Mucosa of descending colon (tissue), 3 donors: Measurements from ENCODE around the gene COPE. TPM values are rescaled to one million over a fixed set of nuclear protein-coding genes. Genes with fewer than 3 reads are reported as not detected.

Experiments
- ATAC-seq: fragments of 200-7000 bp; cut with Tn5 transposase; one replicate; pipeline ENCODE4 v1.9.1; 2020; ENCODE audit warnings: mild to moderate bottlenecking, moderate library complexity
- DNase-seq, 3 donors: peaks; one replicate each; pipeline ENCODE4 v3.0.0-alpha.2; 2020
- H3K36me3 ChIP-seq: fragments of 200-600 bp; one replicate; pipeline ENCODE4 v1.8.0; 2021; ENCODE audit warnings: low read depth, mild to moderate bottlenecking
- H3K4me1 ChIP-seq: fragments of 200-600 bp; one replicate; pipeline ENCODE4 v1.8.0; 2021; ENCODE audit warnings: low read depth, mild to moderate bottlenecking
- H3K4me3 ChIP-seq: fragments of 200-600 bp; one replicate; pipeline ENCODE4 v1.8.0; 2021; ENCODE audit warnings: mild to moderate bottlenecking
- H3K9me3 ChIP-seq: fragments of 200-600 bp; one replicate; pipeline ENCODE4 v1.8.0; 2021; ENCODE audit warnings: mild to moderate bottlenecking
- intact Hi-C, 2 donors: fragments of 100-400 bp; cut with DNase I in 1 of 2; cut with micrococcal nuclease in 1 of 2; formaldehyde crosslinking; loops; one replicate each; pipeline versions ENCODE4 v1.11.0 to v1.11.1; 2022; cut with DNase I, micrococcal nuclease
- total RNA-seq, 3 donors: library from RNA; stranded (reverse); fragmentation: NEBNext Ultra II Directional in 2 of 3; extraction: Animal tissue kit (Norgen Biotek cat#: 25700) in 2 of 3; gene quantifications; one replicate each; pipeline versions ENCODE4 v1.2.1 to v1.2.4, GENCODE V29; 2021 to 2023
- TF ChIP-seq, protein P1 (sequence below): fragments of 200-600 bp; IDR thresholded peaks from one replicate; pipeline ENCODE4 v1.8.0; 2022; ENCODE audit warnings: antibody characterized with exemption, mild to moderate bottlenecking
- donor health status: DM: no; HTN: no; CAD: no; lungs with moderate emphysema.
- donor health status: DM: no; HTN: no; CAD: no.
- donor health status: DM: no; HTN: yes; CAD: no.

Gene COPE
- total RNA-seq, 3 donors from 2014 or later = 119 to 227 (median 176) TPM

DNA sequence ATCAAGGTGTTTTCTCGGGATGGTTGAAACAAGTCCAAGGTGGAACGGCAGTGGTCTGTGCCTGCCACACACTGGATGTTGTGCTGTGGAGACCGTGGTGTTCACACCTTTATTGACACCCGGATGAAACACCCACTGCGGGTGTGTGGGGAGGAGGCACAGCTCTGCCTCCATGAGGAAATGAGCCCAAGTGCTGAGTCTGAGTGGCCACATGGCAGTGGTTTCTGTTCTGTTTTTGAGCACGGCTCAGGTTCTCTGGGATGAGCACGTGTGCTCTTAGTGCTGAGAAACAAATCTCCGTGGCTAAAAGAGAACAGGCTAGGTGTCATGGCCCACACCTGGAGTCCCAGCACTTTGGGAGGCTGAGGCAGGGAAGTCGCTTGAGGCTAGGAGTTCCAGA is 58.0 kb downstream of the COPE start:
- Histone ChIP-seq H3K9me3 (no peaks in the 10 kb centered on the region), H3K4me1 (no peaks in the 10 kb centered on the region), H3K4me3 (no peak overlapping the region), H3K36me3 (peaks cover 26% of the 10 kb centered on the region)
- intact Hi-C loops = no loop called here
- no peak for ATAC-seq
- DNase-seq = no peak
- TF ChIP-seq, protein P1, sequence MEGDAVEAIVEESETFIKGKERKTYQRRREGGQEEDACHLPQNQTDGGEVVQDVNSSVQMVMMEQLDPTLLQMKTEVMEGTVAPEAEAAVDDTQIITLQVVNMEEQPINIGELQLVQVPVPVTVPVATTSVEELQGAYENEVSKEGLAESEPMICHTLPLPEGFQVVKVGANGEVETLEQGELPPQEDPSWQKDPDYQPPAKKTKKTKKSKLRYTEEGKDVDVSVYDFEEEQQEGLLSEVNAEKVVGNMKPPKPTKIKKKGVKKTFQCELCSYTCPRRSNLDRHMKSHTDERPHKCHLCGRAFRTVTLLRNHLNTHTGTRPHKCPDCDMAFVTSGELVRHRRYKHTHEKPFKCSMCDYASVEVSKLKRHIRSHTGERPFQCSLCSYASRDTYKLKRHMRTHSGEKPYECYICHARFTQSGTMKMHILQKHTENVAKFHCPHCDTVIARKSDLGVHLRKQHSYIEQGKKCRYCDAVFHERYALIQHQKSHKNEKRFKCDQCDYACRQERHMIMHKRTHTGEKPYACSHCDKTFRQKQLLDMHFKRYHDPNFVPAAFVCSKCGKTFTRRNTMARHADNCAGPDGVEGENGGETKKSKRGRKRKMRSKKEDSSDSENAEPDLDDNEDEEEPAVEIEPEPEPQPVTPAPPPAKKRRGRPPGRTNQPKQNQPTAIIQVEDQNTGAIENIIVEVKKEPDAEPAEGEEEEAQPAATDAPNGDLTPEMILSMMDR = no peak

DNA sequence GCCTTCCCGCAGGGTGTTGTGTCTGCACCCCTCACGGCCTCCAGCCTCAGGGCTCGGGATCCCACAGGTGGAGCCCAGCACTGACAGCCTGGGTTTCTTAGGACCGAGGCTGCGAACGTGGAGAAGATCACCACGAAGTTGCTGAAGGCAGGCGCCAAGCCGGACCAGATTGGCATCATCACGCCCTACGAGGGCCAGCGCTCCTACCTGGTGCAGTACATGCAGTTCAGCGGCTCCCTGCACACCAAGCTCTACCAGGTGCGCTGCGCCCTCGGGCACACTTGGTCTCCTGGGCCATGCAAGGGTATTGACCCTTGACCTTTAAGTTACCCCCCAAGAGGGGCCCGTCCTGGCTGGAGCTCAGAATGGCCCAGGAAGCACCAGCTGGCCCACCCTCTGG is 58.5 kb downstream of the COPE start:
- H3K9me3 ChIP-seq = no peaks in the 10 kb centered on the region
- H3K4me3 ChIP-seq = no peak overlapping the region
- DNase-seq = peak in 1 of 3 donors; percentile 47
- H3K36me3 ChIP-seq = peaks cover 22% of the 10 kb centered on the region
- no peaks in the 10 kb centered on the region for H3K4me1 ChIP-seq
- TF ChIP-seq, protein P1 = no peak
- no peak for ATAC-seq
- intact Hi-C loops = no loop called here

DNA sequence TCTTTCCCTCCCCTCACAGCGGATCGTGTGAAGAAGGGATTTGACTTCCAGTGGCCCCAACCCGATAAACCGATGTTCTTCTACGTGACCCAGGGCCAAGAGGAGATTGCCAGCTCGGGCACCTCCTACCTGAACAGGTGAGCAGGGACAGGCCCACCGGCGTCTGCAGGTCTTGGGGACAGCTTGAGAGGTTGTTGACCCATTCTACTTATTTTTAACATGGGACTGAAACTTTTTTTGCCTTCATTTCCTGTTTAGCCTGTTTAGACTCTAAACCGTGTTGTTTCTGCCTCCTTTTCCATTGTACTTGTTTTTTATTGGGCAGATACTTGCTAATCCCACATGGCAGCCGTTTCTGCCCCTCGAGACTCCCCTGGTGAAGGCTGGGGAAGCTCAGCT is 58.9 kb downstream of the COPE start:
- no peaks in the 10 kb centered on the region for H3K9me3 ChIP-seq
- DNase-seq = no peak
- TF ChIP-seq, protein P1 = no peak
- no peak overlapping the region for H3K4me3 ChIP-seq
- H3K4me1 ChIP-seq = no peaks in the 10 kb centered on the region
- ATAC-seq = no peak
- intact Hi-C loops = no loop called here
- H3K36me3 ChIP-seq = peaks cover 22% of the 10 kb centered on the region

DNA sequence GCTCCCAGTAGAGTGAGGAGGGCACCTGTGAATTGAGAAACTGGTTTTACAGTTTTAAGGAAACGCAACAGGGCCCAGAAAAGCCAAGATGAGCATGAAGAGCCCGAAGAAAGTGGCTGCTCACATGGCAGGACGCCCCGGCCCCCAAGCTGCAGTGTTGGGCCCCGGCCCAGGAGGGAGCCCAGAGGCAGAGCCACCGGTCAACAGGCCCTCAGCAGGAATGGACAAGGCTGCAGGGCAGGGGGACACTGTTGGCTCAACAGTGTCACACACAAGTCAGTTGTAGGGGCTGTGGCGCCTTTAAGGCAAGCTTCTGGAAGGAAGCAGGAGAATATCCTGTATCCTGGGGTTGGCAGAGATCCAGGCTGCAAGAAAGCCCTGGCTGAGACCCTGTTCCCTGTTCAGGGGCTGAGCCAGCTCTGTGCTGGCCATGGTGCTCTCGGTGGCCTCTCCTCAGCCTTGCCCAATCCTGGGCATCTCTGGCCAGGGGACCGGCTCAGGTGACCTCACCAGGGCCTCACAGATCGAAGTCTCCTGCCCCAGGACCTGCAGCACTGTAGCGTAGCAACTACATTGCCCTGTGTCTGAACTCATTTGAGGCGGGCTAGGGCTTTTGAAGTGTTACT is 59.4 kb downstream of the COPE start:
- H3K4me3 ChIP-seq = no peak overlapping the region
- intact Hi-C loops = loop anchor here (10.0 kb wide), 2 partner anchors 405 to 415 kb away; no protein-coding TSS in a partner anchor
- H3K9me3 ChIP-seq = no peaks in the 10 kb centered on the region
- ATAC-seq (no peak), DNase-seq (no peak)
- no peaks in the 10 kb centered on the region for H3K4me1 ChIP-seq
- TF ChIP-seq, protein P1 = no peak
- peaks cover 22% of the 10 kb centered on the region for H3K36me3 ChIP-seq

DNA sequence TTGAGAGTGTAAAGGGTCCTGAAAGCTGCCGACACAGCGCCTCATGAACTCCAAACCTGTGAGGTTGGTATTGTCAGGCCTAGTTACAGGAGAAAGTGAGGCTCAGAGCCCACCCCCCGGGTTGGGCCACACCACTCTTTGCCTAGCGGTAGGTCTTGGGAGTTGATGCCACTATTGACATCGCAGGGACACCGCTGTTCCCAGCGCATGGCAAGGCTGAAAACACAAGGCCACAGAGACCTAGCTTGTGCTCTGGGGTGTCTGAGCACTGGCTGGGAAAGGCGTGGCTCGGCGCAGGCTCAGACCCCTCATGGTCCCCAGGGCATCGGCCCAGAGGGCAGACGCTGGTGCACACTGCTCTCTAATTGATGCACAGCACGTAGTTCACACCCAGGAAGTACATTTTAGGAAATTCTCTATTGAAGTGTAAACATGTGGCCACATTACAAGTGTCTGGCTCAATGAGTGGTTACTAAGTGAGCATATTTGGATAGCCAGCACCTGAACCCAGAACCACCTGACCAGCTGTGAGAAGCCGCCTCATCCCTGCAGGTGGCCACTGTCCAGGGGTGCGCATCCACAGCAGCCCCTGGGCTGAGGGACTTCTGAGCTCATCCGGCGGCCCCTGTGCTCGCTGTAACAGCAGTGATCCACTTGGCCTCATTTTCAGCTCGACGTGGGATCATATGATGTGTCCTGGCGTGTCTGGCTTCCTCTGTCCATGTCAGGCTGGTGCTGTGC is 60.1 kb downstream of the COPE start:
- H3K9me3 ChIP-seq = no peaks in the 10 kb centered on the region
- H3K4me3 ChIP-seq = no peak overlapping the region
- no peaks in the 10 kb centered on the region for H3K4me1 ChIP-seq
- ATAC-seq (no peak), DNase-seq (no peak)
- TF ChIP-seq, protein P1 = no peak
- peaks cover 22% of the 10 kb centered on the region for H3K36me3 ChIP-seq
- intact Hi-C loops = loop anchor here (10.0 kb wide), 2 partner anchors 404 to 414 kb away; no protein-coding TSS in a partner anchor
